Tibial nerve (tissue), 4 donors: ENCODE results near the gene DCLRE1C.

Source experiments
- EP300 ChIP-seq, 2 donors: sonication (generic); formaldehyde crosslinking; IDR thresholded peaks; one replicate each; pipeline ENCODE4 v1.6.1; 2017; ENCODE audit warnings: antibody characterized with exemption in 2 of 2, mild to moderate bottlenecking in 1 of 2
- POLR2A ChIP-seq, 2 donors: fragments of 450-650 bp; IDR thresholded peaks; one replicate each; pipeline ENCODE4 v1.6.1; 2017; ENCODE audit warnings: antibody characterized with exemption in 2 of 2, mild to moderate bottlenecking in 2 of 2, moderate library complexity in 2 of 2
- TF ChIP-seq, protein P1 (sequence below), 5 experiments: fragments of 200-600 bp in 3 of 5; fragments of 450-650 bp in 2 of 5; sonication (generic) in 3 of 5; IDR thresholded peaks; one replicate each; pipeline ENCODE4 v1.5.1; 2016 to 2019; ENCODE audit warnings: antibody characterized with exemption in 5 of 5, mild to moderate bottlenecking in 3 of 5, moderate library complexity in 2 of 5

DNA sequence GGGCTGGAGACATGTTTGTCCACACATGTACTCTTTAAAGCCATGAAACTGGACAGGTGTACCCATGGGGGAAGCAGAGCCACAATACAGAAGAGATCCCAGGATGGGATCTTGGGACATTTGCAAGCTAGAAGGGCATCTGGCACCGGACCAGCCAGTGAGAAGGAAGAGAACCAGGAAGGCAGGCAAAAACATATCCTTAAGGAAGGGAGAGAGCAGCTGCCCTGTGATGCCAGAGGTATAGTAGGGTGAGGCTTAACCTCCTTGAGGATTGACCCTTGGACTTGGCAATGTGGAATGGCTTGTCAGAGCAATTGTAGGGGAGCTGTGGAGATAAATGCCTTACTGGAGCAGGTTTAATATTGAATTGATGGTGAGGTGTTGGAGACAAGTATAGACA lies 93.1 kb downstream of the DCLRE1C start:
- TF ChIP-seq EP300 (IDR thresholded peaks at IDR 0.05) (no peak), POLR2A (IDR thresholded peaks at IDR 0.05) (no peak)
- TF ChIP-seq, protein P1, sequence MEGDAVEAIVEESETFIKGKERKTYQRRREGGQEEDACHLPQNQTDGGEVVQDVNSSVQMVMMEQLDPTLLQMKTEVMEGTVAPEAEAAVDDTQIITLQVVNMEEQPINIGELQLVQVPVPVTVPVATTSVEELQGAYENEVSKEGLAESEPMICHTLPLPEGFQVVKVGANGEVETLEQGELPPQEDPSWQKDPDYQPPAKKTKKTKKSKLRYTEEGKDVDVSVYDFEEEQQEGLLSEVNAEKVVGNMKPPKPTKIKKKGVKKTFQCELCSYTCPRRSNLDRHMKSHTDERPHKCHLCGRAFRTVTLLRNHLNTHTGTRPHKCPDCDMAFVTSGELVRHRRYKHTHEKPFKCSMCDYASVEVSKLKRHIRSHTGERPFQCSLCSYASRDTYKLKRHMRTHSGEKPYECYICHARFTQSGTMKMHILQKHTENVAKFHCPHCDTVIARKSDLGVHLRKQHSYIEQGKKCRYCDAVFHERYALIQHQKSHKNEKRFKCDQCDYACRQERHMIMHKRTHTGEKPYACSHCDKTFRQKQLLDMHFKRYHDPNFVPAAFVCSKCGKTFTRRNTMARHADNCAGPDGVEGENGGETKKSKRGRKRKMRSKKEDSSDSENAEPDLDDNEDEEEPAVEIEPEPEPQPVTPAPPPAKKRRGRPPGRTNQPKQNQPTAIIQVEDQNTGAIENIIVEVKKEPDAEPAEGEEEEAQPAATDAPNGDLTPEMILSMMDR (IDR thresholded peaks at IDR 0.05), result no peak
